ENCODE measurements around the gene NAA35. TPM values are rescaled to one million over a fixed set of nuclear protein-coding genes. Genes with fewer than 3 reads are reported as not detected.

The NAA35 gene
- total RNA-seq = 10 to 100 TPM; 18.8 to 27.9 (median 22.2) TPM

GRCh38 chr9:85940832-85941621 is at the start of gene NAA35:
Gene NAA35 (plus strand): TSS chr9:85941146. CDS start chr9:85942160, 1,014 bp downstream.
- no peaks in the 10 kb centered on the region for H3K27me3 ChIP-seq
- TF ChIP-seq EP300 (IDR thresholded peaks at IDR 0.05) (peak; percentile 80 to 95), POLR2A (IDR thresholded peaks at IDR 0.05) (peak in 1 of 2 donors; percentile 47), CTCF (IDR thresholded peaks at IDR 0.05) (peak in 1 of 5 experiments; percentile 8)
- WGBS, 2 donors = 1% methylated on average over 58 to 74 of the region's 93 CpGs
- H3K27ac ChIP-seq = peak within 1 kb of the TSS; percentile 90 to 94 (median 92)
- no peaks in the 10 kb centered on the region for H3K9me3 ChIP-seq
- peak within 1 kb of the TSS; percentile 72 to 100 (median 82) for H3K4me3 ChIP-seq
- peak; percentile 97 to 98 for DNase-seq (ENCODE audit: low spot score in 2 of 2)
- peaks cover 0 to 36% (median 13%) of the 10 kb centered on the region in 4 donors for H3K4me1 ChIP-seq
- H3K36me3 ChIP-seq = peaks cover 0 to 25% (median 0%) of the 10 kb centered on the region in 3 donors

DNA sequence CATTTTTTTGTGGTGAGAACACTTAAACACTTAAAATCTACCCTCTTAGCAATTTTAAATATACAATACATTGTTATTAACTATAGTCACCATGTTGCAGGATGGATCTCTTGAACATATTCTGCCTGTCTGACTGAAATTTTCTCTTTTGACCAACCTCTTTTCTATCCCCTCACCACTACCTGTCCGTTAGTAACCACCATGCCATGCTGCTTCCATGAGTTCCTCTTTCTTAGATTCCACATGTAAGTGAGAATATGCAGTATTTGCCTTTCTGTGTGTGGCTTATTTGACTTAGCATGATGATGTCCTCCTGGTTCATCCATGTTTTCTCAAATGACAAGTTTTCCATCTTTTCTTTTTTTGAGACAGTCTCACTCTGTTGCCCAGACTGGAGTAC is 48.5 kb upstream of the NAA35 start:
- no peaks in the 10 kb centered on the region for H3K27me3 ChIP-seq
- no peak overlapping the region for H3K27ac ChIP-seq
- H3K36me3 ChIP-seq = peaks cover 0 to 22% (median 0%) of the 10 kb centered on the region in 3 donors
- WGBS, 2 donors = 94 to 95% methylated on average over 1 of the region's 1 CpG
- TF ChIP-seq POLR2A (IDR thresholded peaks at IDR 0.05) = no peak
- no peaks in the 10 kb centered on the region for H3K9me3 ChIP-seq
- H3K4me1 ChIP-seq = no peaks in the 10 kb centered on the region
- H3K4me3 ChIP-seq = no peak overlapping the region
- no peak for DNase-seq (ENCODE audit: low spot score in 2 of 2)

DNA sequence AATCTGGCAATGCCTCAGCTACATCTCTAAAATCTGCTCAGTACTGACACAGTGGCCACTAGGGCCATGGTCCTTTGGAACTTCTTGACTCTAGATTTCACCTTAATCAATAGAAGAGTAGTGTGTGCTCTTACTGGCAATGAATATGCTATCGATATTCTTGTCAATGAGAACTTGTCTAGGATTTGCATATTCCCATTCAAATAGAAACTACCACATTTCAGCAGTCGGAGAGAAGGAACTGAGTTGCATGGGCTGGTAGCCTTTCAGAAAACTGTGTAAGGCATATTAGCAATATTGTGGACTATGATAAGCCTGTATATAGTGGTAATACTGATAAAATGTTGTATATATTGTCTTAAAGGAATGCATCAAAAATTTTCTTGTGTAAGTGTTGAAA is 45.3 kb upstream of the NAA35 start:
- Histone ChIP-seq H3K27ac (no peak overlapping the region), H3K9me3 (no peaks in the 10 kb centered on the region), H3K4me3 (no peak overlapping the region), H3K27me3 (no peaks in the 10 kb centered on the region), H3K4me1 (no peaks in the 10 kb centered on the region), H3K36me3 (peaks cover 0 to 35% (median 0%) of the 10 kb centered on the region in 3 donors)
- DNase-seq (ENCODE audit: low spot score in 2 of 2) = no peak
- 93 to 98% methylated on average over 2 of the region's 2 CpGs for WGBS, 2 donors
- TF ChIP-seq EP300 (IDR thresholded peaks at IDR 0.05) (no peak), CTCF (IDR thresholded peaks at IDR 0.05) (no peak), POLR2A (IDR thresholded peaks at IDR 0.05) (no peak)

DNA sequence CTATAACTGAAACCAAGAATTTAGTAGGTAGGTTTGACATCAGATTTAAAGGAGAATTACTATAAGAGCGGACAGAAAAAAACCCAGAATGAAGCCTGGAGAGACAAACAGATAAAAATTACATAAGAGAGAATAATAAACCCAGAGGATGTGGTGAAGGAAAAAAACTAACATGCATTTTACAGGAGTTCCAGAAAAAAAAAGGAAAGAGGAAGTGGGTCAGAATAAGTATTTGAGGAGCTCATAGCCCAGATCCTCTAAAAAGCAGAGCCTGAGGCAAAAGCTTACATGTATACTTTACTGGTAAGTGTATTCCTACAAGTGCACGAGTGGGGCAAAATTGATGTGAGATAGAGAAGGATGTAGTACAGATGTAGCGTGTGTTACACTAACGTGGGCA is 43.1 kb upstream of the NAA35 start:
- Histone ChIP-seq H3K36me3 (peaks cover 0 to 21% (median 0%) of the 10 kb centered on the region in 3 donors), H3K9me3 (no peaks in the 10 kb centered on the region), H3K4me1 (no peaks in the 10 kb centered on the region), H3K27me3 (no peaks in the 10 kb centered on the region), H3K27ac (no peak overlapping the region), H3K4me3 (no peak overlapping the region)
- WGBS, 2 donors = 72% methylated on average over 4 of the region's 4 CpGs
- TF ChIP-seq POLR2A (IDR thresholded peaks at IDR 0.05) (no peak), CTCF (IDR thresholded peaks at IDR 0.05) (no peak), EP300 (IDR thresholded peaks at IDR 0.05) (no peak)
- no peak for DNase-seq (ENCODE audit: low spot score in 2 of 2)

DNA sequence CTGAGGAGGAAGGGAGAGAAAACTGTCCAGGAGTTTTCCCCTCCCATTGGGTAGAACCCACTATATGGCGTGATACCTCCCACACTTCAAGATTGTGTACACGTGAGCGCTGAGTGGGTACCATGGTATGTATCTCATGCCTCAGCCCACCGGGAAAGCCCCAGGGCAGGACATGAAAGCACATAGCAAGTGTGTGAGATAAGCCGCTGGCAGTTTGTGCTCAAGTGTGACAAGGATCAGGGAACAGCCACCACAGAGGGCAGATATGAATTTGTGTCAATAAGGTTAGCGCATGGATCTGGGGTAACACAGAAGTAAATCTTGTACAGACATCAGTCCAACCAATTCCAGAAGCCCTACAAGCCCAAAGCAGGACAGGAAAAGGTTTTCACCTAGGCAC is 42.6 kb upstream of the NAA35 start:
- WGBS, 2 donors = 84 to 92% methylated on average over 6 of the region's 6 CpGs
- H3K4me3 ChIP-seq = no peak overlapping the region

More for the DNA sequence above, 42.6 kb upstream of the NAA35 start:
- H3K27ac ChIP-seq = no peak overlapping the region
- no peaks in the 10 kb centered on the region for H3K27me3 ChIP-seq
- TF ChIP-seq POLR2A (IDR thresholded peaks at IDR 0.05) (no peak), CTCF (IDR thresholded peaks at IDR 0.05) (no peak), EP300 (IDR thresholded peaks at IDR 0.05) (no peak)
- H3K36me3 ChIP-seq = peaks cover 0 to 17% (median 0%) of the 10 kb centered on the region in 3 donors
- no peaks in the 10 kb centered on the region for H3K4me1 ChIP-seq
- no peaks in the 10 kb centered on the region for H3K9me3 ChIP-seq
- no peak for DNase-seq (ENCODE audit: low spot score in 2 of 2)

All from tibial nerve (tissue), 4 donors.